GM10266 (cell line): Measurements from ENCODE around the gene TTLL6.

Experiments
- DNase-seq: peaks from one replicate; pipeline ENCODE4 v3.0.0; 2012; ENCODE audit errors: extremely low spot score
- CTCF ChIP-seq: IDR thresholded peaks from 2 replicates; pipeline ENCODE4 v1.5.1; 2012; ENCODE audit warnings: mild to moderate bottlenecking, low read depth; ENCODE audit not compliant: control insufficient read depth, insufficient read depth; ENCODE audit errors: missing control alignments

The TTLL6 gene

DNA sequence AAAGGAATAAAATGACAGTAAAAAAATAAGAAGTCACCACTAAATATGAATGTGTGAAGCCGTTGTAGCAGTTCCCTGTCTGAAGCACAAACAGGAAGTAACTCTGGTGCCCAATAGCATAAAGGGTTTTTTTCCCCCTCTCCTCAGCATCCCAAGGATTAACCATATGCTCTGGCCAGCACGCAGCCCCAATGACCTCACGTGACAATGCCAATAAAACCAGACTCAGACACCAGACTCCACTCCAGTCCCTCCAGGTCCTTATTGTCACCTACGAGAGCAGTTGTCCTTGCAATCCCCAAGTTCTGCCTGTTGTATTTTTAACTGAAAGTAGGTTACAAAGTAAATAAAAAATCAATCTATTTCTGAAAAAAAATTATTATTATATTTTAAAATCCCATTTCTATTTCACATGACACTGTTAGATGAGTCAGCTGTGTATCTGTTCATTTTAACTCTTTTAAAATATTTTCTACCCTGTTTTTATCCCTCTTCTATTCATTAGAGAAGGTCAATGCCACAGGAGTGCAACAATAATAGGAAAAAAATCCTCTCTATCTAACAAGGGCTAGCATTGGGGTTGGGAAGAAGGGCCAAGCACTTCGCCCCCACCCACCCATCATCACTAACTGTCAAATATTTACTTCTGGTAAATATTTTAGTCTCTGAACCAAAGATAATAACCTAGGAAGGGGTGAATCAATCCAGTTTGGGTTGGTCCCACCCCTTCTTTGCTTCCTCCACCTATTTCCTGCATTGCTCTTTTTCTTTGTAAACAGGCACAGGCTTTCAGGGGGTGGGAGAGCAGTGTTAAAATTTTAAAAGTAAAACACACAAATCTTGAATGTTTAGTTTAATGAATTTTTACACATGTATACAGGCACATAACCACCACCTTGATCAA lies 101.3 kb downstream of the TTLL6 start:
- no peak for DNase-seq
- TF ChIP-seq CTCF = no peak
